NAMALWA (cell line): ENCODE results near the gene CIITA.
"Not testable (repeated sequence)": the region's sequence is repeated elsewhere in the genome, so short reads cannot be mapped to it uniquely, and the experiment has no call there.

Experiments
- DNase-seq: peaks from one replicate; pipeline ENCODE4 v3.0.0-alpha.2; 2015; ENCODE audit warnings: low spot score

CIITA gene

DNA sequence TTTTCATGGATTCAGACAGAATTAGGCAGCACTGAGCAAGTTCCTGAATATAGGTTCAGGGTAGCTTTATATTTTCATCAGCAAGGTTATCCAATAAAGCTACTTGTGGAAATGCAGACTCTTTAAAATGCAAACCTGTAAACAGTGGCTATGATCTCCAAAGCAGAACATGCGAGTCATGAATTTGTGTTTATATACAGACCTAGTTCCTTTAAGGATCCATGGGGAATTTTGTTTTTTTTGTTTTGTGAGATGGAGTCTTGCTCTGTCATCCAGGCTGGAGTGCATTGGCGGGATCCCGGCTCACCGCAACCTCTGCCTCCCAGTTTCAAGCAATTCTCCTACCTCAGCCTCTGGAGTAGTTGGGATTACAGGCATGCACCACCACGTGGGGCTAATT, 82.2 kb downstream of the CIITA start:
- no peak for DNase-seq

DNA sequence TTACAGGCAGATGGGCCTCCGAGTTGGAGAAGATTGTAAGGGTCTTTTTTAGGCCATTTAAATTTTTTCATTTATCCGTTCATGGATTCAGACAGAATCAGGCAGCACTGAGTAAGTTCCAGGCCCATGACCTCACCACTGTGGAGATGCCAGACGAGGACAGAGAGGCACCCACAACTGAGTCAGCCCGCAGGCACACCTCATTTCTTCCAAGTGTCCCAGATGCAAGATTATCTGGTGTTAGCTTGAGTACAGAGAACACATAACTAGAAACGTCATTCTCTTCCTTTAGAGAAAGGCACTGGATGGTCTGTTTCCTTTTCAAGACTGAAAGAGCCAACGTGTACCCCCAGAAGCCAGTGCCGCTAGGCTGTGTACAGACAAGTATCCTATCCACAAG, 84.2 kb downstream of the CIITA start:
- no peak for DNase-seq

DNA sequence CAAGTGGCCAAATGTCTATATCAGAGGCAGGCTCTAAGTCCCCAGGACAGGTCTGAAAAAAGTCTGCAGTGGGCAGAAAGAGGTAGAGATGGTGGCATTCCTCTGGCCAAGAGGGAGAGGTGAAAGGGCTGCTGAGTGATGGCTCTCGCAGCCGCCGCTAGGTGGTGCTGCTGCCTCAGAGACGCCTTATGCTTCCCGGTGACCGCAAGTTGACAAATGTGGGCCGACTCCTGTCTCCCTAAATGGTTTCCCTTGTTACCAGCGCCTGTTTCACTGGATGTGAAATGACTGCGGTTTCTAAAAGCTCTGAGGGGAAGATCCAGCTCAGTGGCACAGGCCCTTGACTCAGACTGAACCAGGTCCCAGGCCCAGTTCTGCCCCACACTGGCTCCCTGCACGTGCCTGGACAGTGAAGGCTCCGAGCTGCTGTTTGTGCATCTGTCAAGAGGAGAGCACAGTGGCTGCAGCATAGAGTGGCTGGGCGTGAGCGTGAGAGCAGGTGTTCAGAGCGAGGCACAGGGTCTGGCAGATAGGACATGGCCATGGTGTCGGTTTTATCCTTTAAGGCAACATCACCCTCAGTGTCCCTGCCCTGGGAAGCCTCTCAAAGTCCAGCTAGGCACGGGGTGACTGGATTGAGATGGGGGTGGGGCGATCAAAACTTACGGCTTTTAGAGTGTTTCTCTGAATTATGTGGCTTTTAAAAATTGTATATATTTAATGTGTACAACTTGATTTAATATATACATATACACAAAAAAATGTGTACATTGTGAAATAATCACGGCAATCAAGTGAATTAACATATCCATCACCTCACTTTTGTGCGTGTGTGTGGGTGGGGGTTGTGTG, 87.3 kb downstream of the CIITA start:
- peak; percentile 82 for DNase-seq

DNA sequence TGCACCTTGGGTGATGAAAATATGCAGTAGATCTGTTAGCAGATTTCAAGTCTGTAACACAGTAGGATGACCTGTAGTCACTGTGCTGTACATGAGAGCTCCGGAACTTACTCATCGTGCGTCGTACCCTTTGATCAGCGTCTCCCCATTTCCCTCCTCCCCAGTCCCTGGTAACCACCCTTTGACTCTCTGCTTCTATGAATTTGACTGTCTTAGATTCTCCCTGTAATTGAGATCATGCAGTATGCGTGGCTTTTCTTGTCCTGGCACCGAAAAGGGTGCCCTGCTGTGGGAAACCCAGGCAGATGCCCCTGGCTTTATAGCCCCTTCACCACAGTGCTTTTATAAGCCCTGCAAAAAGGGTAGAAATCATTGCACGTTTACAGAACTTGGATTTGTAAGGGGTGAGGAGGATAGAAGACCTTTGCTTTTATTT, 87.9 kb downstream of the CIITA start:
- DNase-seq = no peak

DNA sequence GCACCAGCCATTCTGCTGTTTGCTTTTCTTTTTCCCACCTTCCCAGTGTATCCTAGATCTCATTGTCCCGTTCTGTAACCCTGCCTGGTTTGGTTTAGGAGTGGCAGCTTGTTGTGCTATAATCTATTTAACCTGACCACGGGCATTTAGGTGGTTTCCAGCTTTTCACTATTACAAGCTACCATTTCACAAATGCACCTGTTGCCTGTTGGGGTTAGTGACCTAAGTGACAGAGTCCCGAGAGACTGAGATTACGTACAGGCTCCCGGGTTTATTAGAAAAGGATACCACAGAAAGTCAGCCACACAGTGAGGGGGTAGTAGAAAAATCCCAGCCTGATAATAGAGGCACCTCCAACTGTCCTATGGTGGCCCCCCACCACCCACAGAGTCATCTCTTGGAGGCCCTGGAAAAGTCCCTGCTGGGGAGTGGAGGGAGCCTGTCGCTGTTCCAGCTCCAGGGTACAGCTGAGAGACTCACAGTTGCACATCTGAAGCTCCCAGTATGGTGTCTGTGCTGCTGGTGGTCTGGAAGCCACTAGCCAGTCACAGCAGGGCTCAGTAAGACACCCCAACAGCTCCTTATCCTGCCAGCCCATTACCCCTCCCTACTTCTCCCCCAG, 88.5 kb downstream of the CIITA start:
- DNase-seq = peak; percentile 77

DNA sequence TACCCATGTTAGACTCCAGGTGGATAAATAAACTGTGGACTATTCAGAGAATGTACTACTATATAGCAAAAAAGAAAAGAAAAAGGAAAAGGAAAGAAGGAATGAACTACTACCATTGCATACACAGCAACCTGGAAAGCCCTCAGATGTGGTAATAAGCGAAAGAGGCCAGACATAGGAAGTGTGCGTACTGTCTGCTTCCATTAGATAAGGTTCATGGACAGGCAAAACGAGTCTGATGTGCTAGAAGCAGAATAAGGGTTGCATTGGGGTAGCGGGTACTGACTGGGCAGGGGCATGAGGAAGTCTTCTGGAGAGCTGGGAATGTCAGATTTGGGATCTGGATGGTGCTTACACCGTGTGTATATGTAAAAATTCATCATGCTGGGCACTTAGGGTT, 89.1 kb downstream of the CIITA start:
- no peak for DNase-seq

DNA sequence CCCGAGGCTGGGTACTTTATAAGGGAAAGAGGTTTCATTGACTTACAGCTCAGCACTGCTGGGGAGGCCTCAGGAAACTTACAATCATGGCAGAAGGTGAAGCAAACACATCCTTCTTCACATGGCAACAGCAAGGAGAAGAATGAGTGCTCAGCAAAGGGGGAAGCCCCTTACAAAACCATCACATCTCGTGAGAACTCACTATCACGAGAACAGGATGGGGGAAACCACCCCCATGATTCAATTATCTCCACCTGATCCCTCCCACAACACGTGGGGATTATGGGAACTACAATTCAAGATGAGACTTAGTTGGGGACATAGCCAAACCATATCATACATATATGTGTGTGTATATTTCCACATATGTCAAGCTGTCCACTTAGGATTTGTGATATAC, 89.6 kb downstream of the CIITA start:
- not testable (repeated sequence) for DNase-seq

DNA sequence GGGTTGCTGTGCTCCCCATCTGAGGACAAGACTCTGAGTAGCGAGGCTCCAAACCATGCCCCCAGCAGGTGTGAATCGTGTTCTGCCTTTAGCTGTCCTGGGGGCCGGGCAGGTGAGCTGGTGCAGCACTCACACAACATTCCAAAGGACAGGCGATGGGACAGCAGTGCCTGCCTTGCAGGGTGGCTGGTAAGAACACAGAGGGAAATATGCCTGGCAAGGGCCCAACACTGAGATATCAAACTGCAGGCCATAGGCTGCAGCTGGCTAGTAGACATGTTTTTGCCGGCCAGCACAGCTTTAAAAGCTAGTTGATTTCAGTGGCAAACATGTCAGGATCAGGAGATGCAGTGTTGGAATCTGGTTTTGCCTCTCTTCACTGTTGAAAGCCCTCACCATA, 91.0 kb downstream of the CIITA start:
- DNase-seq = no peak

DNA sequence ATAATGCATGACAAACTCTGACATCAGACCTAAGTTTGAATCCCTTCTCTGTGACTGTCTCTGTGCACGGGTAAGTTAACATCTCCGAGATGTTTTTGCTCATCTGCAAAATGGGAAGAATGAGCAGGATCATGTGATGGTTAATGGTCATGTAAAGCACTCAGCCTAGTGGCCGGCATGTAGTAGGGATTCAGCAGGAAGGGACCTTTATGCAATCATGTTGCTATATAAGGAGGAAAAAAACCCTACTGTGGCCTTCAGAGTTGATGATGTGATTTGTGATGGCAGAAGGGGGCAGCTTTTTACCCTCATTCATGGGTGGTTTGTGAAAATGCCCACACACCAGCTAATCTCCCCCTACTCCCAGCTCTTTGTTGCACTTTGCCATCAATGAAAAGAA, 91.5 kb downstream of the CIITA start:
- DNase-seq = no peak

DNA sequence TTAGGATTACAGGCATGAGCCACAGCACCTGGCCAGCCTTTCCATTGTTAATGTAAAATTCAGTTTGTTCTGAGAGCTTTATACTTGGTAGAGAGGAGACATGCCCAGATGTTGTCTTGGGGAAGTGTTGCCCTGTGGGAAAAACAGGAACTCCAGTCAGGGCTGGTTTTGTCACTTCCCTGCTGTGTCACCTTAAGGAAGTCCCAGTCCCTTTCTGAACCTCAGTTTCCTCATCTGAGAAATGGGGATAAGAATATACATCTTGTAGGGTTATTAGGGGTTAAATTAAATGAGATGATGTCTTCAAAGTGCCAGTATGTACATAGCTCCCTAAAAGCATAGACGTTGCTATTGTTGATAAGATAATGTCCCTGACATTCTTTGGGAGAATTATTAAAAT, 92.6 kb downstream of the CIITA start:
- no peak for DNase-seq

DNA sequence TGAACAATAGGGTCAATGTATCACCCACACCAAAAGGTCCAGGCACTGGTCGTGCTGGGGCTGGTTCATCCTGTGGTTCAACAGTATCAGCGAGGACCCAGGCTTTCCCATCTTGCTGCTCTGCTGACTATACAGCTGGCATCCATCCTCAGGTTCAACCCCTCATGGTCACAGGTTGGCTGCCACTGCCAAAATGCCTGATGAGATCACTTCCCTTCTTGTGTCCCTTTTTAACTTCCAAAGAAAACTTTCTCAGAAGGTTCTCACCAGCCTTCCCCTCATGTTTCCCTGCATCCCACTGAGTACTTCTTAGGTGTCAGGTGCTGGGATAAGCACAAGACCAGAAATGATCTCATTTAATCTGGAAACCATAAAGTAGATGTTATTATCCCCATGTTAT, 93.1 kb downstream of the CIITA start:
- no peak for DNase-seq

DNA sequence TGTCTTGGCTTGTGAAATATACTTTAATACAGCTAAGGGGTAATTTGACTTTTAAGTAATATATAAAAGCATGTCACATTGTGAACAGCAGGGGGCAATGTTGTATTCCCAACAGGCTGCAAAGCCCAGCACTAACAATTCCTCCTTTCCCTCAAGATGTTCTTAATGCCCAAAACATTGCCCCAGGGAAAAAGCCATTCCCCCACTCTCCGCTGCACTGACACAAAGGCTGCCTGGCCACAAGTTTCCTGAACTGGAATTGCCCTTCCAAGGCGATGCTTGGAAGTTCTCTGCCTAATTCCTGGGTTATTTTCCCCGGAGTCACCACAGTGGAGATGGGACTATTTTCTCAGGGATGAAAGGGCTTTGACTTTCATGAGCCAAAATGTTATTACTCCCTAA, 94.6 kb downstream of the CIITA start:
- DNase-seq = peak; percentile 60

DNA sequence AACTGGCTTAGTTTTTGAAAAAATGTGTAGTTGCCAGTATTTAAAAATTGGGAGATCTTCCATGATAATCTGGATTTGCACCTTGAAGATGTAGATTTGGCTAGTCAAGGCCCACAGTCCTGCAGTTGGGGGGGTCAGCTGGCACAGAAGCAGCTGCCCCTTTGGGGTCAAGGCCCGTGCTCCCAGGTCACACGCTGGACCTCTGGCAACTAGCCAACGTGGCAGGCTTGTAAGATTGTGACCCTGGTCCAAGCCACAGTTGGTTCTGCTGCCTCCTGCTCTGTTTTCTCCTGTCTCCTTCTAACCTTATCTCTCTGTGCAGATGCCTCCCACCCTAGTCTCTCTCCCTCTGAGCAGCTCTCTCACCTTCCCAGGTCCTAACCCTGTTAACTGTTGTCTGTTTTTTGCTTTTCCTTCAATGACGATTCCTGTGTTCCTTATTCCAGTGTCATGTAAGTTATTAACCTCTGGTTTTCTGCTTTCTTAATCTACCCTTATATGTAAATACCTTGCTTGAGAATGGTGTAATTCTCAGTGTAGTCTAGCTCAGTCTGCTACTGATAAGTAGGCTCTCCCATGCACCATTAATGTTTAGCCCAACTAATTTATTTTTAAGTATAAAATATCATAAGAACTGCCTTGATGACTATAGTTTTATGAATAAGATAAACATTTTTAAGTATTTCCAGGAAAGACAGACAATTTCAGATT, 95.3 kb downstream of the CIITA start:
- DNase-seq = no peak

DNA sequence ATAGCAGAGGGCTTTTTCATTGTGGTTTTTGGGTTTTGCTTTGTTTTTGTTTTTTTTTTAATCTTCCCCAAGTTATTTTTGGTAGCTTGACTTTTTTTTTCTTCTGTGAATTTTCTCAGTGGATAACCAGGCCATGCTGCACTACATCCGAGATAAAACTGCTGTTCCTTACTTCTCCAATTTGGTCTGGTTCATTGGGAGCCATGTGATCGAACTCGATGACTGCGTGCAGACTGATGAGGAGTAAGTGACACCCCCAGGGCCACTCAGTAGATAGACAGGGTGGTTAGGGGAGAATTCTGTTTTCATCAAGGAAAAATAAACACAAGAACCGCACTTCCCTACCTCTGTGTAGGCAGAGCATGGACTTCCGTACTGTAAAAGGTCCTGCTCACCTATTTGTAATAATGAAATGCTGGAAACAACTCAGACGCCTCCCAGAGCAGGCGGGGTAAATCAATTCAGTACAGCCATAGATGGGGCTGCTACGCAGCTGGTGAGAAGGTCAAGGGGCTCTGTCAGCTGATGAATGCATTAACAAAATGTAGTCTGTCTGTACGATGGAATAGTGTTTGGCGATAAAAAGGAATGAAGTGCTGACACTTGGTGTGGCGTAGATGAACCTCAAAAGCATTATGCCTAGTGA, 95.9 kb downstream of the CIITA start:
- no peak for DNase-seq

DNA sequence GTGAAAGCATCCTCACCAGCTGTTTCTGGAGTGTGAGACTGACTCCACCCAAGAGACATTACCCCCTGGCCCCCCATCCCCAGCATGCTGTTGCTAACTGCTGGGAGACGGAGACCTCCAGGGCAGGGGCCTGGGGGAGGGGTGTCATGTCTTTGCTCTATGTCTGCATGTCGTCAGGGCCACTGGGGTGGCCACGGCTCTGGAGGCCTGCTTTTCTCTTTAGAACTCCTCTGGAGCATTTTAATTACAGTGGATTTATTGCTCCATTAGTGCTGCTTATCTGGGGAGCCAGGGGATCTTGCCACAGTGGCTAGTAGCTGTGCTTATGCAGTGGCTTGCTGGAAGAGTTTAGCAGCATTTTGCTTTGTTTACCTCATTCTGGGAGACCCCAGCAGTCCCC, 99.6 kb downstream of the CIITA start:
- DNase-seq = no peak

DNA sequence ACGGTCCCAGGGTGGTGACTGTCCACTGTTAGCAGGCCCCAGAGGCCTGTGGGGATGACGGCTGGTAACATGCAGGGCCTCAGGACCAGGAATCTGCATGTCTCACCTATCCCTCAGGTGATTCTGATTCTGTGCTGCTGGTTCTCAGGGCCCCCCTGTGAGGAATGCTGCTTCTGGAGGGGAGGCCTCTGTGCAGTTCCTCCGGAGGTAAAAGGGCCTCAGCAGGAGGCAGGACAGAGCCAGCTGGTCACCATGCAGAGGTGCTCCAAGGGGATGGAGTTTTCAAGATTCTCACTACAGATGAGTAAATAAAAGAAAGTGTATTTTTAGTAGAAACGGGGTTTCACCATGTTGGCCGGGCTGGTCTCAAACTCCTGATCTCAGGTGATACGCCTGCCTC, 101.1 kb downstream of the CIITA start:
- no peak for DNase-seq

DNA sequence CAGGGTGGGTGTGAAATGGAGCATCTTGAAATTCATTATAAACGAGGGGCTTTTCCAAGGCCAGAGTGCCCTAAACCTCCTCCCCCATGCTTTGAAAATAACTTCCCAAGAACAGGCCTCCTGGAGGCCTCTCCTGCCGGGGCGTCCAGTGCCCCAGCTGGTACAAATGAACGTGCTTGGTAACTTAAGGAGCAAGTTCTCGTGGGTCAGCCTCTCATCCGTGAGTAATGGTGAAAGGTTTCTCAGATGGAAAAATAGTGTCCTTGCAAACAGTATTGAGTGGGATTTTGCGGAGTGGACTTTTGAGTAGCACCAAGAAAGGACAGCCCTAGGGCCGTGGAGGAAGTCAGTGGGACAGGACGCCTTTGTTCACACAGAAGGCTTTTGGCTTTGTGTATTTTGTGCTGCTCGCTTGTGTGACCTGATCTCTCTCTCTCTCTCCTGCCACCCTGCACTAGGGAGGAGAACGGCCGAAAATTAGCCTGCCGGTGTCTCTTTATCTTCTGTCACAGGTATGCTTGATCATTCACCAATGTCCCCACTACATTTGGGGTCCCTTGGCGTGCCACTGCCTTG, 102.0 kb downstream of the CIITA start:
- no peak for DNase-seq

DNA sequence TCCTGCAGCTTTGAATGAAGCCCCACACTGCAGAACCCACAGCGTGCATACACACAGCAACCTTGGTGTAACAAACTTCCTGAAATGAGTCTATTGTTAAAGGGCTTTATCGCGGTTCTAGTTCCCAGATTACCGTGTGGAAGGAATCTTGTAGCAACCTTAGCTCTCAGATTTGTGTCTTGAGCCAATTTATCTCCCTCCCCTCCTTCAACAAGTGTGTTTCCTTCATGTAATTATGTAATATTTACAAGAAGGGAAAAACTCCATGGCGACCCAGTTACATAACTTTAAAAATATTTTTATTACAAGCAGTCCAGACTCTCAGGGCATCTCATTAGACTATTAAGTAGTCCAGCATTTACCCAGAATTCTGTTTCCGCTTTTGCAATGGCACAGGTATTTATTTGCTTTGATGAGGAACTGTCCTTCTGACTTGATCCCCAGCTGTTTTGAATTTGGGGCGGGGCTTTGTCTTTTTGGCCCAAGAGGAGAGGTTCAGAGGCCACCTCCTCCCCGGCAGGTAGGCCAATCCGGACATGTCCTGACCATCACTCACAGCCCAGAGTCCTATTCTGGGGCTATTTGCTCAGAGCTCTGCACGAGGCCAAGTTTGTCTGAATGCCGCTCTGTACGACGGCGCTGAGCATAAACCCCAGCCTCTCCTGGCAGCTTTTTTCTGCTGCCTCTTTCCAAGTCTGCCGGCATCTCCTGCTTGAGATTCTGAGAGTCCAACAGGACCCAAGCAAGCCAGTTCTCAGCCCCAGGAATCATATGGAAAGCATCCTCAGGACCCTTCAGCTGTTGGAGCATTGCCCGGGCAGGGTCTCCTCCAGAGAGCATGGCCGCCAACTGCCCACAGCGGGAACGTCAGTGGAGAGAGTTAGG, 103.0 kb downstream of the CIITA start:
- no peak for DNase-seq

DNA sequence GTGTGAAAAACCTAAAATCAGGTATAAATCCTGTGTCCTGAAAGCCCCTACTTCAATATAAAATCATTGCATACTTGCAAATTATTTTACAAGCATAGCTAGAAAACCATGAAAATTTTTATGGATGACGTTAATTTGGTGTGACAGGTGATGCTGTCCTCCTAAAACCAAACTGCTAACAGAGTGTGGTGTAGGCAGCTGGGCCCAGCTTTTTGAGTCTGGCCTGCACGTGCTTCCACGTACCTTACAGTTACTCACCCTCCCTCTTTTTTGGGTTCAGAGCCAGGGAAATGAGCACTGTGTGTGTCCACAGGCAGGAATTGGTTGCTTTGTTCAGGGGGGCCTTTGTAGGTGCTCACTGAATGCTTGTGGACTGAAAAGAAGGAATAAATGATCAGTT, 103.8 kb downstream of the CIITA start:
- DNase-seq = no peak

DNA sequence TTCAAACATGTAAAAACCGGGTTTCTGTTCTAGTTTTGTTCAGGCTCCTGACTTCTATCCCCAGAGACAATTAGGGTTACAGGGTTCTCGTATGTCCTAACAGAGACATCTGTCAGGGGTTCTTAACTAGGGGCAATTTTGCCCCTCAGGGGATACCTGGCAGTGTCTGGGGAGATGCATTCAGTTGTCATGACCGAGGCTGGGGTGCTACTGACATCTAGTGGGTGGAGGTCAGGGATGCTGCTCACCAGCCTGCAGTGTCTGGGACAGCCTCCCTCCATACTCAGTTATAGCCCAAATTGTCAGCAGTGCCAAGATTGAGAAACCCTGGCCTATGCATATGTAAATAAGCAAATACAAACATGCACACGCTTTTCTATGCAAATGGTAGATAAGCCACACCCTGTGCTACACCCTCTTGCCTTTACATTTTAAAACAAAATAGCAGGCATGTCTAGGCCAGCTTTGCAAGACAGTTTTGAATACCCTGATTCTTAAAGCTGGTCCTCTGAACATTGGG, 104.8 kb downstream of the CIITA start:
- peak; percentile 93 for DNase-seq
